ENCODE data around the gene AIG1. TPM values are rescaled to one million over a fixed set of nuclear protein-coding genes. Genes with fewer than 3 reads are reported as not detected.

Gene AIG1
- total and polyA plus RNA-seq, 2 of the 13 experiments (the other 11 are each of a cell fraction or from before 2014, with no cell fraction given): 115 to 197 TPM

DNA sequence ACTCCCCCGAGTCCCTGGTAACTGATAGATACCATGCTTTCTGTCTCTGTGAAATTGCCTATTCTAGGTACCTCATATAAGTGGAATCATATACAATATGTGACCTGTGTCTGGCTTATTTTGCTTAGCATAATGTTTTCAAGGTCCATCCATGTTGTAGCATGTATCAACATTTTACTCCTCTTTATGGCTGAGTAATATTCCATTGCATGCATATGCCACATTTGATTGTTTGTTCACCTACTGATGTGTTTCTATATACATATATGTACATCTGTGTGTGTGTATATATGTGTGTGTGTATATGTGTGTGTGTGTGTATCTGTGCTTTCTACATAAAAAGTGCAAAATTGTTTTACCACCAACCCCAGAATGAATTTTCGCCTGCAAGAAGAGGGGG, 270.7 kb downstream of the AIG1 start:
- FAIRE-seq (no peak), DNase-seq (ENCODE audit: low spot score) (no peak), ATAC-seq (no peak)
- 100% methylated on average over 2 of the region's 2 CpGs for WGBS (ENCODE audit: low lambda C conversion rate)
- Histone ChIP-seq H3K9me3 (ENCODE audit: low read length) (no peaks in the 10 kb centered on the region), H4K20me1 (ENCODE audit: insufficient read depth, low read length) (no peaks in the 10 kb centered on the region), H3K4me3 (replicated peaks in 1 of 3; ENCODE audit: insufficient read depth in 1 of 3, low read depth in 2 of 3, low read length in 3 of 3) (no peak overlapping the region), H3K9ac (ENCODE audit: insufficient read depth, low read depth, low read length) (no peak overlapping the region), H2AFZ (ENCODE audit: low read length) (no peak overlapping the region), H3K4me1 (ENCODE audit: insufficient read depth, low read length) (no peaks in the 10 kb centered on the region), H3K27me3 (ENCODE audit: control insufficient read depth in 1 of 2, insufficient read depth in 2 of 2, low read length in 2 of 2) (no peaks in the 10 kb centered on the region), H3K4me2 (ENCODE audit: low read depth, low read length) (no peak overlapping the region), H3K79me2 (ENCODE audit: insufficient read depth, low read length) (no peaks in the 10 kb centered on the region), H3K36me3 (replicated peaks in 1 of 2; ENCODE audit: control insufficient read depth in 1 of 2, insufficient read depth in 2 of 2, low read length in 2 of 2) (peaks cover 0 to 9% of the 10 kb centered on the region in 2 experiments; a peak in 2 of 5 replicates), H3K27ac (ENCODE audit: extremely low read length, insufficient read depth, low read length) (no peak overlapping the region)
- in situ Hi-C loops (cut with HindIII; ENCODE audit: extremely low pct_ligation_motif_present, low pct_unique_long_range_greater_than_20kb) (no loop called here), intact Hi-C loops (cut with micrococcal nuclease; ENCODE audit: unreplicated experiment) (no loop called here)
- no TSS peak for BruUV-seq (replicated peaks)
- POLR2A ChIA-PET: no interaction called here
- CTCF ChIA-PET (ENCODE audit: low intra/inter-chr PET ratio, low total read pairs): no interaction called here
- no peak for TF ChIP-seq ZNF484 (CRISPR knock-in tag; IDR thresholded peaks at IDR 0.05; ENCODE audit: borderline replicate concordance, low read depth)

DNA sequence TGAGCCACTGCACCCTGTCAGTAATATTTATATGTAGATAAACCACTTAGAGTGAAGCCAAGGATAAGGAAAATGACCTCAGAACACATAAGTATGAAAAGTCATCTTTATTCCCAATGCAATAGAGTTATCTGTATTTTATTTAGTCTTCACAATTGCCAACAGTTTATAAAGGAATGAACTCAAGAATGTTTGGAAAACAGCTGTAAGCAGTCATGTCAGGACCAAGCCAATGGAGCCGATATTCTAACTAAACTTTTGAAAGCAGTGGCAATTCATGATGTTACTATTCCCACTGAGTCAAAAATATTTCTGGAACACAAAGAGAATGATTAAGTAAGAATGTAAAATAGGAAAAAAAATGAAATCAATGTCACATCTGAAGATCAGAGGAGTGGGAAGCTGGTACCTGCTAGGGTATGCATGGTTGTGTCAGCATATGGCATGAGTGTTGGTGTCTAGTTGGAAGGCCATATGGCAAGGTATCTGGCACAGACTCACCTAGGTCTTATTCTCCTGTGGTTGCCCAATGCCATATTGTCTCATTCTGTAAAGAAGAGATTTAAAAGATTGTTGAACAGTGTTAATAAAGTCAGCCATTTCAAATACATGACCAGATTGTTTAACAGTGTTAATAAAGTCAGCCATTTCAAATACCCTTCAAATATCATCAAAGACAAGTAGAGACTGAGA, 271.6 kb downstream of the AIG1 start:
- H3K4me2 ChIP-seq (ENCODE audit: low read depth, low read length): no peak overlapping the region
- H2AFZ ChIP-seq (ENCODE audit: low read length): no peak overlapping the region
- FAIRE-seq (no peak), DNase-seq (ENCODE audit: low spot score) (no peak), ATAC-seq (no peak)
- BruUV-seq (replicated peaks): no TSS peak
- H3K9me3 ChIP-seq (ENCODE audit: low read length): no peaks in the 10 kb centered on the region
- no peak overlapping the region for H3K27ac ChIP-seq (ENCODE audit: extremely low read length, insufficient read depth, low read length)
- peaks cover 0 to 7% of the 10 kb centered on the region in 2 experiments; a peak in 2 of 5 replicates for H3K36me3 ChIP-seq (replicated peaks in 1 of 2; ENCODE audit: control insufficient read depth in 1 of 2, insufficient read depth in 2 of 2, low read length in 2 of 2)
- H3K79me2 ChIP-seq (ENCODE audit: insufficient read depth, low read length): no peaks in the 10 kb centered on the region
- intact Hi-C loops (cut with micrococcal nuclease; ENCODE audit: unreplicated experiment): no loop called here
- H3K9ac ChIP-seq (ENCODE audit: insufficient read depth, low read depth, low read length): no peak overlapping the region
- no peaks in the 10 kb centered on the region for H3K27me3 ChIP-seq (ENCODE audit: control insufficient read depth in 1 of 2, insufficient read depth in 2 of 2, low read length in 2 of 2)
- H4K20me1 ChIP-seq (ENCODE audit: insufficient read depth, low read length): no peaks in the 10 kb centered on the region
- POLR2A ChIA-PET: no interaction called here
- CTCF ChIA-PET (ENCODE audit: low intra/inter-chr PET ratio, low total read pairs): no interaction called here
- WGBS (ENCODE audit: low lambda C conversion rate): 92% methylated on average over 1 of the region's 1 CpG
- no peak overlapping the region for H3K4me3 ChIP-seq (replicated peaks in 1 of 3; ENCODE audit: insufficient read depth in 1 of 3, low read depth in 2 of 3, low read length in 3 of 3)
- TF ChIP-seq AKAP8 (CRISPR knock-in tag; IDR thresholded peaks at IDR 0.05) (no peak), KMT2A (CRISPR knock-in tag; IDR thresholded peaks at IDR 0.05) (no peak), MXD4 (CRISPR knock-in tag; IDR thresholded peaks at IDR 0.05) (no peak)
- no peaks in the 10 kb centered on the region for H3K4me1 ChIP-seq (ENCODE audit: insufficient read depth, low read length)
- in situ Hi-C loops (cut with HindIII; ENCODE audit: extremely low pct_ligation_motif_present, low pct_unique_long_range_greater_than_20kb): no loop called here

Data from HepG2 (cell line).